GM23248 (cell line): ENCODE results near the gene TAGLN2.

Source experiments
- EZH2 ChIP-seq: fragments of 200-600 bp; sonication (generic); IDR thresholded peaks from 2 replicates; pipeline ENCODE4 v1.6.1; 2018; ENCODE audit warnings: antibody characterized with exemption, mild to moderate bottlenecking; ENCODE audit not compliant: insufficient read depth, poor library complexity, severe bottlenecking
- EZH2phosphoT487 ChIP-seq: fragments of 200-600 bp; sonication (generic); IDR thresholded peaks from 2 replicates; pipeline ENCODE4 v1.6.1; 2018; ENCODE audit warnings: antibody characterized with exemption, moderate library complexity, mild to moderate bottlenecking, low read depth; ENCODE audit not compliant: insufficient read depth

- TF ChIP-seq EZH2 (no peak), EZH2phosphoT487 (no peak)
These were observed 28.5 kb upstream of the TAGLN2 start, which contains the start of gene SLAMF9 for GRCh38 chr1:159953536-159954515.
